GM21423 (cell line): ENCODE data around the gene CD207.
"Not testable (repeated sequence)": the region's sequence is repeated elsewhere in the genome, so short reads cannot be mapped to it uniquely, and the experiment has no call there.

ENCODE experiments used
- ATAC-seq: cut with Tn5 transposase; IDR thresholded peaks from one replicate; pipeline ENCODE4 v1.9.1; 2021; ENCODE audit warnings: mild to moderate bottlenecking, moderate library complexity; ENCODE audit not compliant: unreplicated experiment

The CD207 gene

DNA sequence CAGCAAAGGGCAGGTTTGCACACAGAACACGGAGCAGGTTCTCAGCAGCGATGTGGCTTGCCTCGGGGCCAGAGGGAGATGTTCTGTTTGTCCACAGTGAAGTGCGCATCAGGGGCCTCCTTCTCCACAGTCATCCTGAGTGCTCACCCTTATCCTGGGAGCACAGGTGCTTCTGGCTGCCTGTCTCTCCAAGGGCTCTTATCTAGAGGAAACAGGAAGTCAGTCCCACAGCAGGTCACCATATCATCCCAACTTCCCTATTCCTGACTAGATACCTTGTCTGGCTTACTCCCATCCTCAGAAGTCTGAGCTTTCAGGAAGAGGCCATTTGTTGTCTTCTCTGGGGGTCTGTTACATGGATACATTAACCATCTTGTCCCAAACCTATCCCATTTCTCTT, at the start of gene CD207:
Gene CD207, minus strand, starts transcription at position 174 of the 400 bp plus-strand sequence. Its CDS starts 40 bp downstream, at position 134.
- ATAC-seq = no peak

GRCh38 chr2:70878543-70878942, 42.9 kb upstream of the CD207 start:
- ATAC-seq = not testable (repeated sequence)

- not testable (repeated sequence) for ATAC-seq
Observed at GRCh38 chr2:70876138-70876537, 40.5 kb upstream of the CD207 start.

GRCh38 chr2:70873541-70873940, 37.9 kb upstream of the CD207 start:
- ATAC-seq = no peak

DNA sequence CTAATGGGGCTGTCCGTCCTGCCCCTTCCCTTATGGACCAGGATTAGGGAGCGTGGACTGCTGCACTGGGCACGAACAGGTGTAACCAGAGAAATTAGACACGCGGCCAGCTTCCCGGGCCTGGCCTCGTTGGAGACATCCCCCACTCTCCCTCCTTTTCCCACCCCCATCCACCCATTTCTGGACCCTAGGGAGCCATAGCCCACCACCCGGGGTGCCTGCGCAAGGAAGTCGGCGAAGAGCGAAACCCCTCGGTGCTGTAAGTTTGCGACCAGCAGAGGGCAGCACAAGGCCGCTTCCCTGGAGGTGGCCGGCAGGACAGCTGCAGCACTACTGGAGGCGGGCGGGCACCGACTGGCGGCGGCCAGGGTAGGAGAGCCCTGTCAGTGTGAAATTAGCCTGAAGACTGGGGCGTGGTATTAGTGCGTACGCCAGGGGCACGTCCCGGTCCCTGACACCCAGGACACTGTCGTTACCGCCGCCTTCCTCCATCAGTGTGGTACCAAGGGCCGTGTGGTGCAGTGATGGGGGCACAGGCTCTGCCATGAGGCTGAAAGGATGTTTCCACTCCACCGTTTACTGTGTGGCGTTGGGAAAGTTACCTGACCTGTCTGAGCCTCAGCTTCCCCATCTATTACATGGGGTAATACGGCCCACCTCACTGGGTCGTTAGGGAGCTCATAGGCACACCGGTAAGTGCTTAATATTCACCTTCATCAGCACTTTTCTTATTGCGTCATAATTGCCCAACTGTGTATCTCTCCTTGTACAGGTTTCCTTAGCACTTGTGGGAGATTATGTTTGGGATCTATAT, 36.0 kb upstream of the CD207 start:
- ATAC-seq = peak; percentile 53

GRCh38 chr2:70870790-70871189, 35.2 kb upstream of the CD207 start:
- ATAC-seq = no peak

DNA sequence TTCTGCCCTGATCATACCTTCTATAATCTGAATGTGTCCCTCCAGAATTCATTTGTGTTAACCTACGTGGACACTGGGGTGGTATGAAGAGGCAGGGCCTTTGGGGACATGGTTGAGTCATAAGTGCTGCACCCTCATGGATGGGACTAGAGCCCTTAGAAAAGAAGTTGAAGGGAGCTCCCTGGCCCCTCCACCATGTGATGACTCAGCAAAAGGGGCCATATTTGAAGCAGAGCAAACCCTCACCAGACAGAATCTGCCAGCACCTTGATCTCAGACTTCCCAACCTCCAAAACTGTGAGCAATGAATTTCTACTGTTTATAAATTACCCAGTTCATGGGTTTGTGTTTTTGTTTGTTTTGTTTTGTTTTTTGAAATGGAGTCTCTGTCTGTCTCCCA, 33.4 kb upstream of the CD207 start:
- ATAC-seq = no peak

- ATAC-seq = peak; percentile 52
Observed at GRCh38 chr2:70861777-70862625, 26.4 kb upstream of the CD207 start.

DNA sequence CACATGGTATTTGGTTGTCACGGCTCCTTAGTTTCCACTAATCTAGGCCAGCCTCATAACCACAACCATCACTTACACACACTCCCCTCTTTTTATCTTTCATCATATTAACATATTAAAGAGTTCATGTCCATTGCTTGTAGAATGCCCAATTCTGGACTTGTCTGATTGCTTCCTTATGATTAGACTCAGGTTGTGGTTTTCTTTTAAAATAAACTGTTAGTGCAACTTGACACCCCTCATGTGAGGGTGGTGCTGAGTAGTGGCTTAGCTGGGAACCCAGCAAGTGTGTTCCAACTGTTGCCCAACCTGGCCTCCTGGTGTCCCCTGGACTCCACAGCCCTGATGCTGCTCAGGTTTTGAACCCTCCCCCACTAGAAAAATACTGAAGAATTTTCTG, 20.1 kb upstream of the CD207 start:
- ATAC-seq = no peak

DNA sequence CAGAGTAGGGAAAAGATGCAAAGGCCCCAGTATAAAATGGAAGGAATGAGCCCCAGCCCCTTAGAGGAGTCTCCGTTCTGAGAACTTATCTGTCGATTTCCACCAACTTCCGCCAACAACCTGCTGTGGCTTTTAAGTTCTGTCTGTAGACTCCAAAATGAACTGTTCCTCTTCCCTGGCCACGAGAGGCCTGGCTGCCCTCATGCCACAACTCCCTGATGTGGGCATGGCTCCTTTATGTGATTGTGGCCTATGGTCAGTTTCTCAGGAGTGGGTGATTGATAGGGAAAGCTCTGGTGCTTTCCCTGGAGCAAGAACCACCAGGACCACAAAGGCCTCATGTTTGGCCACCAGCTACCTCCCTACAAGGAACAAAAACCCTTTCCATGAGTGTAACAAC, 18.8 kb upstream of the CD207 start:
- no peak for ATAC-seq

- ATAC-seq = no peak
Observed at GRCh38 chr2:70852824-70853223, 17.2 kb upstream of the CD207 start.

- no peak for ATAC-seq
Observed at GRCh38 chr2:70851704-70852103, 16.1 kb upstream of the CD207 start.

- no peak for ATAC-seq
Observed at GRCh38 chr2:70850925-70851324, 15.3 kb upstream of the CD207 start.

GRCh38 chr2:70842401-70842800, 6.8 kb upstream of the CD207 start:
- ATAC-seq = no peak

DNA sequence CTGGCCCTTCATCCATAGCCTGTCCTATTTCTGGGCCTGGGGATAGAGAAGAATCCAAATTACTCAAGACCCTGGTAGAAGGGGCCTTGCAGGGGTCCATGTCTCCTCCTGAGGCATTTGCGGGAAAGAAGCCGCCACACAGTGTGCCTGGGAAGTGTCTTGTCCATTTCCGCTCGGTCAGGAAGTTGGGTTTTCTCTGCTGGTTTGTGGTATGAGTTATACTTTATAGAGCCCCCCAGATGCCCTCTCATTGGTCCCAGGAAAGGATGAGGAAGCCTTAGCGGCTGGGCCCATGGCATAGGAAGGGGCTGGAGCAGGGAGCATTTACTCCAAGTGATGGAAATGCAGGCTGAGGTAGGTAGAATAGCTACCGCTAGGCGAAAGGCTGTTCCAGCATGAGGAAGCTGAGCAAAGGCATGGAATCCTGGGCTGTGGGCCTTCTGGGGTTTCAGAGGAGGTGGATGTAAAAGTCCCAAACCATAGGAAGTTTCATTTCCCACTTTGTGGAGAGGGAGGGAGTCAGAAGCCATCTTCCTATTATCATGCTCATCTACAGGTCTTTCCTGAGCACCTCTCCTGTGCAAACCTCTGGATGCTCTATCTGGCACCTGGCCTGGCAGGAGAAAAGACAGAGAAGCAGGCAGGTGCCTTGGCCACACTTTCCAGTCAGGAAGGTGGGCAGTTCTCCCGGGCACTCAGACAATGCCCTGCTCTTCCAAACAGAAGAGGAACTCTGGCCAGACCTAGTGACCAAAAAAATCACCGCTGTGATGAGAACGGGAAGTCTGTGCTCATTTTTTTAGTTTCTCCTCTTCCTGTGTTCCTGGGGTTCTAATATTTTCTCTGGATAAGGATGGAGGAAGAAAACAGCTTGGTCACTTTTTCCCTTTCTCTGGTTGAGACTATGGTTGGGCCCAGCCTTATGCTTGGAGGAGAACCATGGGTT, 2.6 kb upstream of the CD207 start:
- no peak for ATAC-seq

DNA sequence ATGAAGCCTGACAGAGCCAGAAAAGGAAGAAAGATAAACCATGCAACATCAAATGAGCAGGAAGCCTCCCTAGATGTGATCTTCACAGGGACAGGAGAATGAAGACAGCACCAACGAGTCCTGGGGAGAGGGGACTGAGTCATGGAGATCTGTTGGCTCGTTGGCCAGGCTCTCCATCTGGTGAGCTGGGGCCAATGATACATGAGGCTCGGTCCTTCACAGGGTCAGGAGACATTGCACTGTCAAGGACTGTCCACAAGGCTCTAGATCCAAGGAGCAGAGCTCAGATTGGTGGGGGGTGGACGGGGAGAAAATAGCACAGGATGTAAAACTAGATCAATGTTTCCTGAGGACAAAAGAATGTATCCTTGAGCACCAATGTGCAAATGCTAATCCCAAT, 735 bp downstream of the CD207 start:
- no peak for ATAC-seq

- ATAC-seq = no peak
Observed at GRCh38 chr2:70834106-70834505, 1.5 kb downstream of the CD207 start.

DNA sequence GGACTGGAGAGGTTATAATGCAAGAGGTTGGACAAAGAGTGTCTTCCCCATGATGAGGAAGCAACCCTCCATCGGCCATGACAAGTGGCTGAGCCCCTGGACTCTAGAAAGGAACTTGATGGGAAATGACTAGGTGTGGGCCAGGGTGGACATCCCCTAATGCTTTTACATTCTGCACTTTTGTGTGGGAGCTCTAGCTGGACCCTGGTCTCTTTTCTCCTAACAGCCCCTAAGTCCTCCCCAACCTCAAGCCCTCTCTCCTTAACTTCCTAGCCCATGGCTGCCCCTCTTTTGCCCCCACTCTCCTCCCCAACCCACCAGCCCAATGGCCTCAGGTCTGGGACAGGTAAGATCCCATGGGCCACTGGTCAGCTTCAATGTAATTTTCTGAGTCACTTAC, 2.4 kb downstream of the CD207 start:
- ATAC-seq = no peak

- ATAC-seq = no peak
Observed at GRCh38 chr2:70832386-70832785, 3.2 kb downstream of the CD207 start.

GRCh38 chr2:70831861-70832260, 3.8 kb downstream of the CD207 start:
- no peak for ATAC-seq

DNA sequence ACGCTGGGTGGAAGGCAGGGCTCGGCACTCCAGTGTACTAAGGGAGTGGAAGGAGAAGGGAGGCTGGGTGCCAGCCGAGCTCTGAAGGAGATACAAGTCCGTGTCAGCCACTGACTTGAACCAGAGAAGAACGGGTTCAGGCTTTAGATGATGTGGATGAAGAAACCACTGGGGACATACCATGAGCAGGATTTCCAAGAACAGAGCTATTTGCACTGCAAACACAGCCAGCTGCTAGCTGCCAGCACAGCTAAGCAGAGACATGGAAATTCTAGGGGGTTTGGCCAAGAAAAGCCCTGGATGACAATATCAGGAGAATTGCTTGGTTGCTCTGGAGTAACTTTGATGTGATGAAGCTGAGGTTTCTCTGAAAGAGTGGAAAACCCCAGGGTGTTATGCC, 5.2 kb downstream of the CD207 start:
- no peak for ATAC-seq
